T-helper 1 cell treated with Interleukin-12 subunit alpha and Interleukin-12 subunit beta and Interleukin-4 antibody, amounts not matched to agents 30 μg/mL and 1 μg/mL, for 36 hours (primary cell): ENCODE results near the gene SYCP2.
"Not testable (repeated sequence)": the region's sequence is repeated elsewhere in the genome, so short reads cannot be mapped to it uniquely, and the experiment has no call there.

Source experiments
- H3K27ac Mint-ChIP-seq: one replicate; pipeline ENCODE4 v1.8.0; 2021; ENCODE audit warnings: mild to moderate bottlenecking, mixed read lengths
- H3K27me3 Mint-ChIP-seq: one replicate; pipeline ENCODE4 v1.8.0; 2021; ENCODE audit warnings: low read depth, mixed read lengths
- H3K36me3 Mint-ChIP-seq: one replicate; pipeline ENCODE4 v1.8.0; 2021; ENCODE audit warnings: low read depth, mixed read lengths
- H3K4me1 Mint-ChIP-seq: one replicate; pipeline ENCODE4 v1.8.0; 2021; ENCODE audit warnings: low read depth, mixed read lengths
- H3K4me3 Mint-ChIP-seq: one replicate; pipeline ENCODE4 v1.8.0; 2021; ENCODE audit warnings: mild to moderate bottlenecking, moderate library complexity, mixed read lengths
- H3K9me3 Mint-ChIP-seq: one replicate; pipeline ENCODE4 v1.8.0; 2021; ENCODE audit warnings: mixed read lengths

SYCP2 gene

GRCh38 chr20:59895908-59896307 lies 37.5 kb downstream of the SYCP2 start:
- H3K4me3 Mint-ChIP-seq = no peak overlapping the region
- no peak overlapping the region for H3K27ac Mint-ChIP-seq
- H3K36me3 Mint-ChIP-seq = no peaks in the 10 kb centered on the region
- no peaks in the 10 kb centered on the region for H3K4me1 Mint-ChIP-seq
- H3K27me3 Mint-ChIP-seq = peaks cover 4% of the 10 kb centered on the region
- H3K9me3 Mint-ChIP-seq = no peaks in the 10 kb centered on the region

DNA sequence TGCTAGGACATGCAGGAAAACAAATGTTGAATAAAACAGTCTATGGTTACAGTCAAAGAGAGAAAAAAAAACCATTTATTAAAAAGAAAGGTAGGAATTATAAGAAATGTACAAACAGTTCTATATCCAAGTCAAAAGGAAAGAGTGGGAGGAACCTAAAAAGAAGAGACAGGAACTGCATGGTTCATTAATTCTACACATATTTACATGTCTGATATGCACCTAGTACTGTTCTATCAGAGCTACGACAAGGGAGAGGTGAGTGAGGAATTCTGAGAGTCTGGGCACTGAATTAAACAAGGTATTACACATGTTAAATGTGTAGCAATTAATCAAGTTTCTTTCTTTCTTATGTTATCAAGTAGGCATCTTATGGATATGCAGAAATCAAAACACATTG lies 41.9 kb downstream of the SYCP2 start:
- H3K36me3 Mint-ChIP-seq = no peaks in the 10 kb centered on the region
- no peak overlapping the region for H3K4me3 Mint-ChIP-seq
- H3K27ac Mint-ChIP-seq = no peak overlapping the region
- no peaks in the 10 kb centered on the region for H3K9me3 Mint-ChIP-seq
- no peaks in the 10 kb centered on the region for H3K4me1 Mint-ChIP-seq
- H3K27me3 Mint-ChIP-seq = peaks cover 4% of the 10 kb centered on the region

- H3K27me3 Mint-ChIP-seq, H3K36me3 Mint-ChIP-seq, H3K4me1 Mint-ChIP-seq, H3K9me3 Mint-ChIP-seq, H3K27ac Mint-ChIP-seq, H3K4me3 Mint-ChIP-seq: not testable (repeated sequence)
These were observed 43.4 kb downstream of the SYCP2 start for GRCh38 chr20:59890035-59890434.

GRCh38 chr20:59888050-59888449 lies 45.4 kb downstream of the SYCP2 start:
- Mint-ChIP-seq H3K9me3 (no peaks in the 10 kb centered on the region), H3K4me3 (no peak overlapping the region), H3K27ac (no peak overlapping the region), H3K27me3 (no peaks in the 10 kb centered on the region), H3K36me3 (no peaks in the 10 kb centered on the region), H3K4me1 (no peaks in the 10 kb centered on the region)

- H3K36me3 Mint-ChIP-seq = no peaks in the 10 kb centered on the region
- no peaks in the 10 kb centered on the region for H3K27me3 Mint-ChIP-seq
These were observed 48.9 kb downstream of the SYCP2 start for GRCh38 chr20:59884494-59884893.

DNA sequence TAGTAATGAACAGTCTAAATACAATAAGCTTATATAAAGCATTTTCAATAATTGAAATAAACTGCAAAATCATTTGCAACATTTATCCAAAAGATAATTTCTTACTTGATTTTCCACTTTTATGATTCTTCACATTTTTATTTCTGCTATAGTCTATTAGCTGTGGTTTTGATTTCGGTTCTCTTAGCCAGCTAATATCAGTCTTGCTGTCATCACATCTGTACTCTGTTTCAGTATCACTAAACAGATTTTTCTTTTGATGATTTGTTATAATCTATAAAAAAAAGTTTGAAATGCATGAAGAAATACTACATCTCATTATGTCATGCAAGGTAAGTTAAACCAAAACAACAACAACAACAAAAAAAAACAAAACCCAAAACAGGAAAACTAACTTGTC lies 53.2 kb downstream of the SYCP2 start:
- Mint-ChIP-seq H3K4me3 (no peak overlapping the region), H3K27me3 (no peaks in the 10 kb centered on the region), H3K36me3 (no peaks in the 10 kb centered on the region), H3K9me3 (peaks cover 4% of the 10 kb centered on the region), H3K27ac (no peak overlapping the region), H3K4me1 (no peaks in the 10 kb centered on the region)

More at GRCh38 chr20:59884494-59884893, 48.9 kb downstream of the SYCP2 start:
- Mint-ChIP-seq H3K9me3 (no peaks in the 10 kb centered on the region), H3K4me3 (no peak overlapping the region), H3K27ac (no peak overlapping the region), H3K4me1 (no peaks in the 10 kb centered on the region)

GRCh38 chr20:59873409-59873808 lies 60.0 kb downstream of the SYCP2 start:
- Mint-ChIP-seq H3K4me3 (no peak overlapping the region), H3K4me1 (no peaks in the 10 kb centered on the region), H3K9me3 (no peaks in the 10 kb centered on the region), H3K36me3 (no peaks in the 10 kb centered on the region), H3K27me3 (peaks cover under 1% of the 10 kb centered on the region), H3K27ac (no peak overlapping the region)

- no peaks in the 10 kb centered on the region for H3K4me1 Mint-ChIP-seq
- H3K27ac Mint-ChIP-seq = no peak overlapping the region
- no peaks in the 10 kb centered on the region for H3K36me3 Mint-ChIP-seq
- H3K9me3 Mint-ChIP-seq = no peaks in the 10 kb centered on the region
- no peak overlapping the region for H3K4me3 Mint-ChIP-seq
- H3K27me3 Mint-ChIP-seq = peaks cover 7% of the 10 kb centered on the region
These were observed 62.3 kb downstream of the SYCP2 start for GRCh38 chr20:59871096-59871495.

DNA sequence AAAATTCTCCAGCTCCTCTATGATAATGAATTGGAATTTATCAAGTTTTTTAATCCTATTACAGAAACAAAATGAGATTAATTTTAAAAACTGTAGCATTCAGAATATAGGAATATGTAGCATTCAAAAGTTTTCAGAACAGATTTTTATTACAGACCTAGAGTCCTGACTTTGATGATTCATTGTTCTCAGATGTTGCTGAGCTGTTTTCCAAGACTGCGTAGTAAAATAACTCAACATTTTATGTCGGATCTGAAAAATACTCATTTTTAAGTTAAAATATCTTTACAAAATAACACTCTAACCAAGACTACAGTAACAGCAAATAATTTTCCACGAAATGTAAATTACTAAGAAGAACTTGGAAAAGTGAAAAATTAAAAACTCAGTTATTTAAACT lies 67.1 kb downstream of the SYCP2 start:
- Mint-ChIP-seq H3K27ac (no peak overlapping the region), H3K36me3 (no peaks in the 10 kb centered on the region), H3K4me3 (no peak overlapping the region), H3K9me3 (no peaks in the 10 kb centered on the region), H3K4me1 (no peaks in the 10 kb centered on the region), H3K27me3 (peaks cover 7% of the 10 kb centered on the region)

- Mint-ChIP-seq H3K4me1 (no peaks in the 10 kb centered on the region), H3K27me3 (peaks cover 7% of the 10 kb centered on the region), H3K4me3 (no peak overlapping the region), H3K36me3 (no peaks in the 10 kb centered on the region), H3K27ac (no peak overlapping the region), H3K9me3 (no peaks in the 10 kb centered on the region)
These were observed 68.7 kb downstream of the SYCP2 start for GRCh38 chr20:59864726-59865125.

DNA sequence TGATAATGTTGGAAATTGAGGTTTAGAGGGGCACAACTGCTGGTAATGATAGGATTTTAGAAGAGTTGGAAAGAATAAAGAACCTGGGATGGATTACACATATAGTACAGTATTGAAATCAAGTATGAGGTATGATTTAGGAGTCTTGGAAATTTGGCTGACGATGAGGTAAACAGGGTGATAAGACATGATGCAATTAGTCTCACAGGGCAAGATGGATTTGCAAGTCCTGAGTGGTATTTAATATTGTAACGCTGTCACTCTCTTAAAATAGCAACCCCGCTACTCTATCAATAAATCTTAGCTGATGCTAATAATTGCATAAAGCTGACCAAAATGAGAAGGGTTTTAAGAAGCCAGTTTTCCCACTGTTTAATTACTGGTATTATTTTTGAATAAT lies 70.4 kb downstream of the SYCP2 start:
- no peaks in the 10 kb centered on the region for H3K4me1 Mint-ChIP-seq
- H3K36me3 Mint-ChIP-seq = no peaks in the 10 kb centered on the region

GRCh38 chr20:59861401-59861800 lies 72.0 kb downstream of the SYCP2 start:
- Mint-ChIP-seq H3K36me3 (no peaks in the 10 kb centered on the region), H3K9me3 (no peaks in the 10 kb centered on the region), H3K4me1 (no peaks in the 10 kb centered on the region), H3K27ac (no peak overlapping the region), H3K27me3 (no peaks in the 10 kb centered on the region), H3K4me3 (no peak overlapping the region)

More for the DNA sequence above, 70.4 kb downstream of the SYCP2 start:
- Mint-ChIP-seq H3K4me3 (no peak overlapping the region), H3K27me3 (peaks cover 3% of the 10 kb centered on the region), H3K9me3 (no peaks in the 10 kb centered on the region), H3K27ac (no peak overlapping the region)

GRCh38 chr20:59858425-59858824 lies 75.0 kb downstream of the SYCP2 start:
- Mint-ChIP-seq H3K27me3 (no peaks in the 10 kb centered on the region), H3K9me3 (no peaks in the 10 kb centered on the region), H3K4me1 (no peaks in the 10 kb centered on the region), H3K36me3 (no peaks in the 10 kb centered on the region), H3K27ac (no peak overlapping the region), H3K4me3 (no peak overlapping the region)

DNA sequence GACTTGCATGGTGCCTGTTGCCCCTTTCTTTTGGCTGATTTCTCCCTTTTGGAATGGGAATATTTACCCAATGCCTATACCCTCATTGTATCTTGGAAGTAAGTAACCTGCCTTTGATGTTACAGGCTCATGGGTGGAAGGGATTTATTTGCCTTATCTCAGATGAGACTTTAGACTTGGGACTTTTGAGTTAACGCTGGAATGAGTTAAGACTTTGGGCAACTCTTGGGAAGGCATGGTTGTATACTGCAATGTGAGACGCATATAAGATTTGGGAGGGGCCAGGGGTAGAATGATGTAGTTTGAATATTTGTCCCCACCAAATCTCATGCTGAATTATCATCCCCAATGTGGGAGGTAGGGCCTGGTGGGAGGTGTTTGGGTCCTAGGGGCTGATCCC lies 75.5 kb downstream of the SYCP2 start:
- H3K4me1 Mint-ChIP-seq = no peaks in the 10 kb centered on the region
- no peak overlapping the region for H3K4me3 Mint-ChIP-seq
- no peak overlapping the region for H3K27ac Mint-ChIP-seq
- H3K9me3 Mint-ChIP-seq = no peaks in the 10 kb centered on the region
- H3K36me3 Mint-ChIP-seq = no peaks in the 10 kb centered on the region
- H3K27me3 Mint-ChIP-seq = no peaks in the 10 kb centered on the region

- H3K36me3 Mint-ChIP-seq, H3K27me3 Mint-ChIP-seq, H3K4me3 Mint-ChIP-seq, H3K27ac Mint-ChIP-seq, H3K4me1 Mint-ChIP-seq, H3K9me3 Mint-ChIP-seq: not testable (repeated sequence)
These were observed 76.5 kb downstream of the SYCP2 start for GRCh38 chr20:59856941-59857340.

- H3K4me1 Mint-ChIP-seq = not testable (repeated sequence)
These were observed 76.9 kb downstream of the SYCP2 start for GRCh38 chr20:59856526-59856925.

More at GRCh38 chr20:59856526-59856925, 76.9 kb downstream of the SYCP2 start:
- H3K36me3 Mint-ChIP-seq, H3K9me3 Mint-ChIP-seq, H3K27ac Mint-ChIP-seq, H3K4me3 Mint-ChIP-seq, H3K27me3 Mint-ChIP-seq: not testable (repeated sequence)
